K562 (cell line): ENCODE data around the gene CPNE9.

Experiments
- ADNP ChIP-seq: fragments of 200-800 bp; sonication (Bioruptor generic); IDR thresholded peaks from 2 replicates; pipeline ENCODE4 v1.6.1; 2016; ENCODE audit warnings: missing genetic modification characterization, missing compliant biosample characterization
- BACH1 ChIP-seq: fragments of 200-800 bp; sonication (Bioruptor generic); IDR thresholded peaks from 2 replicates; pipeline ENCODE4 v1.6.1; 2016; ENCODE audit warnings: missing genetic modification characterization, missing compliant biosample characterization
- CTCF ChIP-seq, 3 experiments: IDR thresholded peaks in 2 of 3; conservative IDR thresholded peaks in 1 of 3; 2 replicates each; pipeline ENCODE4 v1.5.1; 2011 to 2012; ENCODE audit warnings: low read length in 3 of 3, mild to moderate bottlenecking in 3 of 3, control low read depth in 2 of 3, improper control_type of control experiment in 1 of 3, inconsistent platforms in 1 of 3, low read depth in 1 of 3, mixed read lengths in 1 of 3, moderate library complexity in 1 of 3; ENCODE audit not compliant: insufficient read depth in 2 of 3

- TF ChIP-seq CTCF (IDR thresholded peaks at IDR 0.05 in 2 of 3, conservative IDR thresholded peaks at IDR 0.05 in 1 of 3; ENCODE audit: insufficient read depth in 2 of 3, low read depth in 1 of 3, low read length in 3 of 3): 0 out of 6 replicates have a peak, but pooled peaks of 1 of the 3 experiments have one; percentile 2
- no peak for TF ChIP-seq BACH1 (tag)
- no peak for TF ChIP-seq ADNP
Measured at GRCh38 chr3:9732740-9733115, 29.1 kb downstream of the CPNE9 start.
